Coronary artery (tissue), 2 donors: ENCODE results near the gene DDX52.
A peak's percentile ranks its signal among the peaks of the same experiment; 100 is the strongest.
"Not testable (repeated sequence)": the region's sequence is repeated elsewhere in the genome, so short reads cannot be mapped to it uniquely, and the experiment has no call there.

ENCODE experiments used
- DNase-seq: peaks from one replicate; pipeline ENCODE4 v3.0.0-alpha.2; 2017; ENCODE audit warnings: low spot score
- H3K27ac ChIP-seq, 2 donors: fragments of 200-600 bp; sonication (generic); one replicate each; pipeline ENCODE4 v1.5.1; 2016 to 2019
- H3K4me3 ChIP-seq: fragments of 200-600 bp; sonication (generic); 2 replicates; pipeline ENCODE4 v1.5.1; 2016; ENCODE audit warnings: mild to moderate bottlenecking, moderate library complexity
- TF ChIP-seq, protein P1 (sequence below): fragments of 200-600 bp; sonication (generic); IDR thresholded peaks from one replicate; pipeline ENCODE4 v1.5.1; 2019; ENCODE audit warnings: antibody characterized with exemption

The DDX52 gene, protein sequence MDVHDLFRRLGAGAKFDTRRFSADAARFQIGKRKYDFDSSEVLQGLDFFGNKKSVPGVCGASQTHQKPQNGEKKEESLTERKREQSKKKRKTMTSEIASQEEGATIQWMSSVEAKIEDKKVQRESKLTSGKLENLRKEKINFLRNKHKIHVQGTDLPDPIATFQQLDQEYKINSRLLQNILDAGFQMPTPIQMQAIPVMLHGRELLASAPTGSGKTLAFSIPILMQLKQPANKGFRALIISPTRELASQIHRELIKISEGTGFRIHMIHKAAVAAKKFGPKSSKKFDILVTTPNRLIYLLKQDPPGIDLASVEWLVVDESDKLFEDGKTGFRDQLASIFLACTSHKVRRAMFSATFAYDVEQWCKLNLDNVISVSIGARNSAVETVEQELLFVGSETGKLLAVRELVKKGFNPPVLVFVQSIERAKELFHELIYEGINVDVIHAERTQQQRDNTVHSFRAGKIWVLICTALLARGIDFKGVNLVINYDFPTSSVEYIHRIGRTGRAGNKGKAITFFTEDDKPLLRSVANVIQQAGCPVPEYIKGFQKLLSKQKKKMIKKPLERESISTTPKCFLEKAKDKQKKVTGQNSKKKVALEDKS

DNA sequence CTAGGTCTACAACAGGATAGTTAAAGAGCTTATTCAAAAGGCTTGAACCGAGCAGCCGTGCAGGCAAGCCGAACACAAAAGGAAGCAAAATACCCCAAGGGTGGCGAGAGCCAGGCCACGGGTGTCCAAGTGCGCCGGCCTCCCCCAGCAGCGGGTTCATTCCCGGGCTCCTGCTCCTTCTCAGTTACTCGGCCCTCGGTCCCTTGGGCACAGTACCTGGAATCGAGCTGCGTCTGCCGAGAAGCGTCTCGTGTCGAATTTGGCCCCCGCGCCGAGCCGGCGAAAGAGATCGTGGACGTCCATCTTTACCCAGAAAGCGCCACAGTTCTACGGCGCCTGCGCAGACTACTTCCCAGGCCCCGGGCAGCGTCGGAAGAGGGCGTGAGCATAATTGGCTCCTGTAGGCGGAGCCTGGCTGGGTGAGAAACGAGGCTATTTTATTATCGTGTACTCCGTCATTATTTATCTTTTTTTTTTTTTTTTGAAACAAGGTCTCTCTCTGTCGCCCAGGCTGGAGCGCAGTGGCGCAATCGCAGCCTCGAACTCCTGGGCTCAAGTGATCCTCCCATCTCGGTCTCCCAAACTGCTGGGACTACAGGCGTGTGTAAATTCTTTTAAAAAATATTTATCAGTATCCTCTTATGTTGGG is at the start of gene DDX52:
Gene DDX52, minus strand, starts transcription at position 329 of the 649 bp plus-strand sequence. Its CDS starts 26 bp downstream, at position 303.
- DNase-seq, result peak; percentile 90
- H3K4me3 ChIP-seq, result peak within 1 kb of the TSS; percentile 77
- H3K27ac ChIP-seq, result peak within 1 kb of the TSS; percentile 85 to 90
- TF ChIP-seq, protein P1, sequence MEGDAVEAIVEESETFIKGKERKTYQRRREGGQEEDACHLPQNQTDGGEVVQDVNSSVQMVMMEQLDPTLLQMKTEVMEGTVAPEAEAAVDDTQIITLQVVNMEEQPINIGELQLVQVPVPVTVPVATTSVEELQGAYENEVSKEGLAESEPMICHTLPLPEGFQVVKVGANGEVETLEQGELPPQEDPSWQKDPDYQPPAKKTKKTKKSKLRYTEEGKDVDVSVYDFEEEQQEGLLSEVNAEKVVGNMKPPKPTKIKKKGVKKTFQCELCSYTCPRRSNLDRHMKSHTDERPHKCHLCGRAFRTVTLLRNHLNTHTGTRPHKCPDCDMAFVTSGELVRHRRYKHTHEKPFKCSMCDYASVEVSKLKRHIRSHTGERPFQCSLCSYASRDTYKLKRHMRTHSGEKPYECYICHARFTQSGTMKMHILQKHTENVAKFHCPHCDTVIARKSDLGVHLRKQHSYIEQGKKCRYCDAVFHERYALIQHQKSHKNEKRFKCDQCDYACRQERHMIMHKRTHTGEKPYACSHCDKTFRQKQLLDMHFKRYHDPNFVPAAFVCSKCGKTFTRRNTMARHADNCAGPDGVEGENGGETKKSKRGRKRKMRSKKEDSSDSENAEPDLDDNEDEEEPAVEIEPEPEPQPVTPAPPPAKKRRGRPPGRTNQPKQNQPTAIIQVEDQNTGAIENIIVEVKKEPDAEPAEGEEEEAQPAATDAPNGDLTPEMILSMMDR, result no peak

DNA sequence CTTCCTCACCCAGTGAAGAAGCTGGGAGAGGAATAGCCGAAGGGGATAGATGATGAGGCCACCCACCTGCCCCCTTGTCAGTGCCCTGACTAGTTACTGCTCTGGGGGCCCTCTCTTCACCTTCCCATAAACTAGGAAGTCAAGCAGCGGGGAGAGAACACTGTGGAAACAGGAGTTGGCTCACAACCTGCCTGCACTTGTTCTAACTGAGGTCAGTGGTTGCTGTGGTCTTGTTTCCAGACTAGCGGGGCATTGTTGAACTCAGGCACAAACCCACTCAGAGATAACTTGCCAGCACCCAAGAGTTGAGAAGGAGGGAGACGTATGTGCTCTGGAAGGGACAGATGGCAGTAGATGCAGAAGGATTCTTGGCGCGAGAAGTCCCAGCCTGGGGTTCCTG is 48.6 kb upstream of the DDX52 start:
- DNase-seq, result no peak
- Histone ChIP-seq H3K27ac (no peak overlapping the region), H3K4me3 (no peak overlapping the region)
- TF ChIP-seq, protein P1, result no peak

DNA sequence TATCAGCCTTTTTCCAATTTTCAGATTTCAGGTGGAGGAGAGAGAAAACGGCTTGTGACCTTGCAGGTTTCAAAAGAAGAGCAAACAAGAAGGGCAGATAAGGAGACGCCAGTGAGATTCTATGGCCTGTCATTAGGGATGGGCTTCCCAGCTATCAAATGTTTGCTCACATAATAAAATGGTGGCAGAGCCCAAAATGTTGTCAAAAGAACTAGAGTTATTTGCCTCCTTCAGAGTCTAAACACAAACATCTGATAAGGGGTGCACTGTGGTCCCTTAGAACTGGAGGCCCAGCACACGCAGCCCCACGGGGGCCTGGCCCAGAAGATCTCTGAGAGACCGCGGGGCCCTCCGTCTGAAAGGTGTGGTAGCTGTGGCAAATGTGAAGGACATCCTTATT is 46.1 kb upstream of the DDX52 start:
- H3K27ac ChIP-seq, result no peak overlapping the region
- TF ChIP-seq, protein P1, result no peak
- DNase-seq, result no peak
- H3K4me3 ChIP-seq, result no peak overlapping the region

DNA sequence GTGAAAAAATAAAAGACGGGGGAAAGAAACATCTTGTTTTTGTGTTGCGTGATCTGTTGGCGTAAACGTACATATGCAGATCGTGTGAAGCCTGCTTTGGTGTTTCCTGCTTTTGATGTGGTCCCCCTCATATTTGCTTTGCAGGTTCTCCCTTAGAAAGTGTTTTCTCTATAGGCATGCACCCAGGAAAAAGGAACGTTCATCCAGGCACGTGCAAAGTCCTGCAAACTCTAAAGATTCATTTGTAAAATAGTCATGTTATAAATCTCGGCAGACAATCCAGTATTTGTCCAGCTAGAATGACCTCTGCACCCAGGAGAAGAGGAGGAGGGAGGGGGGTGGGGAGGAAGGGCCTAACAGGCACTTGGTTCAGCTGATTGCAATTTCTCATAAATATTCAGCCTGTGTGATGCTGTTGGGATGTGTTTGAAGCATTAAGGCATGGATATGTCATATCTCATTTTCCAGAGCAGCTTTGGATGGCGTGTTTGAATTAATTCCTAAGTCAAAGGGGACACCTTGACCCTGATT is 40.3 kb upstream of the DDX52 start:
- H3K4me3 ChIP-seq, result no peak overlapping the region
- TF ChIP-seq, protein P1, result no peak
- DNase-seq, result no peak
- no peak overlapping the region for H3K27ac ChIP-seq

DNA sequence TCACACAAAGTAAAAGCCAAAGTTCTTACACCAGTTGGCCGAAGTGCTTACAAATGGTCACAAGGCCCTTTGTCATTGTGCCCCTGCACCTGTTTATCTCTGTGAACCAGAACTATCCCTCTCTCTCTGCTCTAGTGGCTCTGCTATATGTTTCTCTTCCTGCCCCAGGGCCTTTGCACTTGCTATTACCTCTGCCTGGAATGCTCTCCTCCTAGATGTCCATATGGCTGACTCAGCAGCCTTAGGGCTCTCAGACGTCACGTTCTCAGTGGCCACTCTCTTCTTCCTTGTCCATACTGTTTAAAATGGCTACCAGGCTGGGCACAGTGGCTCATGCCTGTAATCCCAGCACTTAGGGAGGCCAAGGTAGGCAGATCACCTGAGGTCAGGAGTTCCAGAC is 38.8 kb upstream of the DDX52 start:
- Histone ChIP-seq H3K4me3 (no peak overlapping the region), H3K27ac (no peak overlapping the region)
- TF ChIP-seq, protein P1, result no peak
- no peak for DNase-seq

DNA sequence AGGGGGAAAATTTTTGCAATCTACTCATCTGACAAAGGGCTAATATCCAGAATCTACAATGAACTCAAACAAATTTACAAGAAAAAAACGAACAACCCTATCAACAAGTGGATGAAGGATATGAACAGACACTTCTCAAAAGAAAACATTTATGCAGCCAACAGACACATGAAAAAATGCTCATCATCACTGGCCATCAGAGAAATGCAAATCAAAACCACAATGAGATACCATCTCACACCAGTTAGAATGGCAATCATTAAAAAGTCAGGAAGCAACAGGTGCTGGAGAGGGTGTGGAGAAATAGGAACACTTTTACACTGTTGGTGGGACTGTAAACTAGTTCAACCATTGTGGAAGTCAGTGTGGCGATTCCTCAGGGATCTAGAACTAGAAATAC is 36.7 kb upstream of the DDX52 start:
- H3K27ac ChIP-seq, H3K4me3 ChIP-seq, DNase-seq: not testable (repeated sequence)

DNA sequence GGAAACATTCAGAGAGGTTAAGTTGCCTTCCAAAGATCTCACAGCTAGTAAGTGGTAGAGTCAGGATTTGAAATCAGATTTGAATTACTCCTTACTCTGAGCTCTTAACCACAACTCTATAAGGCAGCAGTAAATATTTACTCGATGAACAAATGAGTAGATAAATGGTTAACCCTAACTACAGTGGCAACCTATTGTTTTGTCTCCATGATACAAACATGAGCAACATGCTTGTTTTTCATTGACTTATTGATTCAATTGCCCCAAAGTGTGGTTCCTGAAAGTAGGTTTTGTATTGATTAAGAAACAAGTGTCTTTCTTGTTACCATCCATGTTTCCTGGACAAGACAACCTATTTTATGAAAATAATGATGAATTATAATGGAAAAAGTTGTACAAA is 34.8 kb upstream of the DDX52 start:
- no peak for DNase-seq
- H3K4me3 ChIP-seq, result no peak overlapping the region
- TF ChIP-seq, protein P1, result no peak
- H3K27ac ChIP-seq, result no peak overlapping the region
